HK-2 (cell line): ENCODE results near the gene SIM2.

Experiments used
- DNase-seq: peaks from one replicate; pipeline ENCODE4 v3.0.0-alpha.2; 2018; ENCODE audit not compliant: unreplicated experiment

The SIM2 gene

GRCh38 chr21:36699546-36700294 is 805 bp downstream of the SIM2 start:
- DNase-seq: no peak

- no peak for DNase-seq
These were observed 1.5 kb downstream of the SIM2 start for GRCh38 chr21:36700295-36700970.

GRCh38 chr21:36700971-36701755 is 2.2 kb downstream of the SIM2 start:
- no peak for DNase-seq

- DNase-seq: no peak
These were observed 3.1 kb downstream of the SIM2 start for GRCh38 chr21:36701756-36702621.

GRCh38 chr21:36702622-36702968 is 3.7 kb downstream of the SIM2 start:
- DNase-seq: no peak

GRCh38 chr21:36703123-36703522 is 4.2 kb downstream of the SIM2 start:
- DNase-seq: no peak

GRCh38 chr21:36703626-36704280 is 4.8 kb downstream of the SIM2 start:
- no peak for DNase-seq

- DNase-seq: no peak
These were observed 5.5 kb downstream of the SIM2 start for GRCh38 chr21:36704281-36704957.

- DNase-seq: no peak
These were observed 6.2 kb downstream of the SIM2 start for GRCh38 chr21:36704958-36705678.

- no peak for DNase-seq
These were observed 7.0 kb downstream of the SIM2 start for GRCh38 chr21:36705679-36706481.

- no peak for DNase-seq
These were observed 7.6 kb downstream of the SIM2 start for GRCh38 chr21:36706482-36706852.

GRCh38 chr21:36706951-36707762 is 8.2 kb downstream of the SIM2 start:
- DNase-seq: no peak

GRCh38 chr21:36707763-36708285 is 8.9 kb downstream of the SIM2 start:
- DNase-seq: no peak

- DNase-seq: no peak
These were observed 9.5 kb downstream of the SIM2 start for GRCh38 chr21:36708286-36709029.

- no peak for DNase-seq
These were observed 10.3 kb downstream of the SIM2 start for GRCh38 chr21:36709030-36709867.
